Measurements from ENCODE around the gene LGR4. TPM values are rescaled to one million over a fixed set of nuclear protein-coding genes. Genes with fewer than 3 reads are reported as not detected.

Gene LGR4
- total and polyA plus RNA-seq, 2 of the 13 experiments (the other 11 are each of a cell fraction or from before 2014, with no cell fraction given) = 42.1 to 68.7 TPM

DNA sequence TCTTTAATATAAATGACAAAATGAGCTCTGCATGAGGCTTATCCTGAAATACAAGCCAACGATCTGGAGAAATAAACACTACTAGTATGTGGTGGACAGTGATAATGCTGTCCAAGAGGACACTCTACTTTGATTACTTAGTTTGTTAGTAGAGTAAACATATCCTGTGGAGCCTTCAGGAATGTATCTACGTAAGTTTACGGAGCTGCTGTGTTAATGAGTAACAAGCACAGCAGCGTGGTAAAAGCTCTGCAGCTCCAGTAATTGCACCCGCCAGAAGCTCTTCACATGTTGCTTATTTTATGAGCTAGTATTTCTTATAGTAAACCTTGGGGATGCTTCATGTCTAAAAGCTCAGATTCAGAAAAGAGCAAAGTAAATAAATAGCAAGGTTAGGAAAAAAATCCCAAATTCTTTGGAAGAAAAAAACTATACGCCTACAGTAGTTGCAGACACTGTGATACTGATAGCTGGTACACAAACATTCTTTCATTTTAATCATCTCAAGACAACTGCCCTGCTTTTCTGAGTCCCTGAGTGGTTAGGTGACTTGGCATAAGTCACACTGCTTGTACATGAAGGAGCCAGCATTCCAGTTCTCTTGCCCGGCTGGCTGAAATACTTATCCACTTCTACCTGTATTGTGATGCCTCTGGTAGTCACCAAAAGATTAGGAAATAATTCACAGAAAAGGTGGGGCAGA lies 76.9 kb downstream of the LGR4 start (continued):
- TF ChIP-seq ZBTB40 (IDR thresholded peaks at IDR 0.05) = no peak
- TF ChIP-seq ZBTB40 (CRISPR knock-in tag; IDR thresholded peaks at IDR 0.05) = no peak; the same call in 1 of the 2 replicates
- peak; percentile 83; the same call in 1 of the 2 replicates for TF ChIP-seq FOXJ3 (CRISPR knock-in tag; IDR thresholded peaks at IDR 0.05; ENCODE audit: borderline replicate concordance)
- TF ChIP-seq ETV5 (CRISPR knock-in tag; IDR thresholded peaks at IDR 0.05; ENCODE audit: borderline replicate concordance) = peak; percentile 19; the same call in 1 of the 2 replicates
- no peak for TF ChIP-seq EEA1 (CRISPR knock-in tag; IDR thresholded peaks at IDR 0.05; ENCODE audit: borderline replicate concordance)
- TF ChIP-seq ZNF44 (CRISPR knock-in tag; IDR thresholded peaks at IDR 0.05) = peak; percentile 16; the same call in 1 of the 2 replicates
- TF ChIP-seq SNAPC2 (CRISPR knock-in tag; IDR thresholded peaks at IDR 0.05) = peak; percentile 28; the same call in 1 of the 2 replicates
- TF ChIP-seq ZNF253 (CRISPR knock-in tag; IDR thresholded peaks at IDR 0.05; ENCODE audit: borderline replicate concordance) = no peak
- no peak for TF ChIP-seq TOPORS (CRISPR knock-in tag; IDR thresholded peaks at IDR 0.05)
- no peak for TF ChIP-seq ARID2 (CRISPR knock-in tag; IDR thresholded peaks at IDR 0.05; ENCODE audit: borderline replicate concordance)
- TF ChIP-seq BATF2 (CRISPR knock-in tag; IDR thresholded peaks at IDR 0.05) = no peak
- no peak for TF ChIP-seq STAT5B (CRISPR knock-in tag; IDR thresholded peaks at IDR 0.05)
- TF ChIP-seq CREM (IDR thresholded peaks at IDR 0.05) = peak; percentile 75
- no peak for TF ChIP-seq CREM (CRISPR knock-in tag; IDR thresholded peaks at IDR 0.05)
- 0 out of 2 replicates have a peak, but pooled peaks have one; percentile 35 for TF ChIP-seq CREB1 (IDR thresholded peaks at IDR 0.05)
- TF ChIP-seq CREB1 (CRISPR knock-in tag; IDR thresholded peaks at IDR 0.05) = no peak
- 0 out of 2 replicates have a peak, but pooled peaks have one; percentile 40 for TF ChIP-seq MXD4 (CRISPR knock-in tag; IDR thresholded peaks at IDR 0.05)
- peak; percentile 81 for TF ChIP-seq ASH2L (IDR thresholded peaks at IDR 0.05; ENCODE audit: insufficient read length, low read depth, low read length)
- peak; percentile 94 for TF ChIP-seq TEAD3 (CRISPR knock-in tag; optimal IDR thresholded peaks at IDR 0.05; ENCODE audit: borderline replicate concordance)
- no peak for TF ChIP-seq SOX13 (IDR thresholded peaks at IDR 0.05)
- TF ChIP-seq SOX13 (CRISPR knock-in tag; conservative IDR thresholded peaks at IDR 0.05 in 1 of 2, IDR thresholded peaks at IDR 0.05 in 1 of 2) = peak in 1 of 2 experiments; percentile 77; a peak in 1 of 4 replicates

Measured in HepG2 (cell line).